Ishikawa (cell line): Measurements from ENCODE around the gene CGB7.

ENCODE experiments used
- CEBPB ChIP-seq: IDR thresholded peaks from 2 replicates; pipeline ENCODE4 v1.6.1; 2012
- CREB1 ChIP-seq: IDR thresholded peaks from 2 replicates; pipeline ENCODE4 v1.6.1; 2012; ENCODE audit warnings: low read depth
- NFIC ChIP-seq: IDR thresholded peaks from 2 replicates; pipeline ENCODE4 v1.6.1; 2012
- RAD21 ChIP-seq: IDR thresholded peaks from 2 replicates; pipeline ENCODE4 v1.6.1; 2012; ENCODE audit warnings: low read depth
- REST ChIP-seq: IDR thresholded peaks from 2 replicates; pipeline ENCODE4 v1.6.1; 2012; ENCODE audit warnings: low read depth, mild to moderate bottlenecking
- TAF1 ChIP-seq: IDR thresholded peaks from 2 replicates; pipeline ENCODE4 v1.6.1; 2012; ENCODE audit warnings: low read depth, mild to moderate bottlenecking
- TCF12 ChIP-seq: IDR thresholded peaks from 2 replicates; pipeline ENCODE4 v1.6.1; 2012; ENCODE audit warnings: low read depth
- TEAD4 ChIP-seq: IDR thresholded peaks from 2 replicates; pipeline ENCODE4 v1.6.1; 2012
- TF ChIP-seq, protein P1 (sequence below): IDR thresholded peaks from 2 replicates; pipeline ENCODE4 v1.6.1; 2012
- TF ChIP-seq, protein P2 (sequence below): IDR thresholded peaks from 2 replicates; pipeline ENCODE4 v1.6.1; 2012

GRCh38 chr19:49067554-49067953, 10.0 kb upstream of the CGB7 start:
- TF ChIP-seq TCF12 (no peak), CREB1 (no peak), RAD21 (no peak), CEBPB (no peak), NFIC (no peak), TEAD4 (no peak), TAF1 (no peak), REST (no peak)
- TF ChIP-seq, protein P1, sequence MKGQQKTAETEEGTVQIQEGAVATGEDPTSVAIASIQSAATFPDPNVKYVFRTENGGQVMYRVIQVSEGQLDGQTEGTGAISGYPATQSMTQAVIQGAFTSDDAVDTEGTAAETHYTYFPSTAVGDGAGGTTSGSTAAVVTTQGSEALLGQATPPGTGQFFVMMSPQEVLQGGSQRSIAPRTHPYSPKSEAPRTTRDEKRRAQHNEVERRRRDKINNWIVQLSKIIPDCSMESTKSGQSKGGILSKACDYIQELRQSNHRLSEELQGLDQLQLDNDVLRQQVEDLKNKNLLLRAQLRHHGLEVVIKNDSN = no peak
- TF ChIP-seq, protein P2, sequence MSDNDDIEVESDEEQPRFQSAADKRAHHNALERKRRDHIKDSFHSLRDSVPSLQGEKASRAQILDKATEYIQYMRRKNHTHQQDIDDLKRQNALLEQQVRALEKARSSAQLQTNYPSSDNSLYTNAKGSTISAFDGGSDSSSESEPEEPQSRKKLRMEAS = no peak
